ENCODE data around the gene PKDCC.
A peak's percentile ranks its signal among the peaks of the same experiment; 100 is the strongest.
"Not testable (repeated sequence)": the region's sequence is repeated elsewhere in the genome, so short reads cannot be mapped to it uniquely, and the experiment has no call there.

The PKDCC gene

GRCh38 chr2:42074661-42075060 lies 26.8 kb downstream of the PKDCC start:
- Histone ChIP-seq H3K27me3 (replicated peaks; ENCODE audit: control insufficient read depth, insufficient read depth, low read length) (no peaks in the 10 kb centered on the region; the same call in 1 of the 2 replicates), H3K4me3 (replicated peaks; ENCODE audit: low read depth, low read length) (no peak overlapping the region), H3K36me3 (ENCODE audit: control insufficient read depth, insufficient read depth, low read length) (no peaks in the 10 kb centered on the region)
- DNase-seq (ENCODE audit: extremely low read depth, insufficient read length) = no peak
- TF ChIP-seq CTCF (IDR thresholded peaks at IDR 0.05; ENCODE audit: insufficient read depth, low read length, poor library complexity, severe bottlenecking) = peak; percentile 16

- Histone ChIP-seq H3K27me3 (replicated peaks; ENCODE audit: control insufficient read depth, insufficient read depth, low read length) (peaks cover 1% of the 10 kb centered on the region; the same call in 1 of the 2 replicates), H3K4me3 (replicated peaks; ENCODE audit: low read depth, low read length) (no peak overlapping the region), H3K36me3 (ENCODE audit: control insufficient read depth, insufficient read depth, low read length) (no peaks in the 10 kb centered on the region)
- no peak for TF ChIP-seq CTCF (IDR thresholded peaks at IDR 0.05; ENCODE audit: insufficient read depth, low read length, poor library complexity, severe bottlenecking)
- no peak for DNase-seq (ENCODE audit: extremely low read depth, insufficient read length)
These were observed 28.8 kb downstream of the PKDCC start for GRCh38 chr2:42076357-42077225.

- H3K4me3 ChIP-seq (replicated peaks; ENCODE audit: low read depth, low read length) = no peak overlapping the region
- DNase-seq (ENCODE audit: extremely low read depth, insufficient read length) = no peak
- no peaks in the 10 kb centered on the region for H3K36me3 ChIP-seq (ENCODE audit: control insufficient read depth, insufficient read depth, low read length)
- TF ChIP-seq CTCF (IDR thresholded peaks at IDR 0.05; ENCODE audit: insufficient read depth, low read length, poor library complexity, severe bottlenecking) = no peak
- H3K27me3 ChIP-seq (replicated peaks; ENCODE audit: control insufficient read depth, insufficient read depth, low read length) = peaks cover 1% of the 10 kb centered on the region; the same call in 1 of the 2 replicates
These were observed 29.5 kb downstream of the PKDCC start for GRCh38 chr2:42077343-42077742.

GRCh38 chr2:42079737-42080287 lies 32.0 kb downstream of the PKDCC start:
- peaks cover 1% of the 10 kb centered on the region; the same call in 1 of the 2 replicates for H3K27me3 ChIP-seq (replicated peaks; ENCODE audit: control insufficient read depth, insufficient read depth, low read length)
- no peak for TF ChIP-seq CTCF (IDR thresholded peaks at IDR 0.05; ENCODE audit: insufficient read depth, low read length, poor library complexity, severe bottlenecking)
- H3K4me3 ChIP-seq (replicated peaks; ENCODE audit: low read depth, low read length) = no peak overlapping the region
- H3K36me3 ChIP-seq (ENCODE audit: control insufficient read depth, insufficient read depth, low read length) = no peaks in the 10 kb centered on the region
- no peak for DNase-seq (ENCODE audit: extremely low read depth, insufficient read length)

GRCh38 chr2:42081151-42081550 lies 33.3 kb downstream of the PKDCC start:
- H3K4me3 ChIP-seq (replicated peaks; ENCODE audit: low read depth, low read length); H3K36me3 ChIP-seq (ENCODE audit: control insufficient read depth, insufficient read depth, low read length); DNase-seq (ENCODE audit: extremely low read depth, insufficient read length); H3K27me3 ChIP-seq (replicated peaks; ENCODE audit: control insufficient read depth, insufficient read depth, low read length): not testable (repeated sequence)

GRCh38 chr2:42082016-42082415 lies 34.2 kb downstream of the PKDCC start:
- H3K27me3 ChIP-seq (replicated peaks; ENCODE audit: control insufficient read depth, insufficient read depth, low read length) = peaks cover 1% of the 10 kb centered on the region; the same call in 1 of the 2 replicates
- H3K36me3 ChIP-seq (ENCODE audit: control insufficient read depth, insufficient read depth, low read length) = no peaks in the 10 kb centered on the region
- no peak for TF ChIP-seq CTCF (IDR thresholded peaks at IDR 0.05; ENCODE audit: insufficient read depth, low read length, poor library complexity, severe bottlenecking)
- no peak for DNase-seq (ENCODE audit: extremely low read depth, insufficient read length)
- H3K4me3 ChIP-seq (replicated peaks; ENCODE audit: low read depth, low read length) = no peak overlapping the region
